COLO668 (cell line): ENCODE measurements around the gene MRGPRD.

Experiments used
- DNase-seq: peaks from one replicate; lab custom pipeline; 2025; ENCODE audit not compliant: unreplicated experiment; lab: John Stamatoyannopoulos, UW

Gene MRGPRD

DNA sequence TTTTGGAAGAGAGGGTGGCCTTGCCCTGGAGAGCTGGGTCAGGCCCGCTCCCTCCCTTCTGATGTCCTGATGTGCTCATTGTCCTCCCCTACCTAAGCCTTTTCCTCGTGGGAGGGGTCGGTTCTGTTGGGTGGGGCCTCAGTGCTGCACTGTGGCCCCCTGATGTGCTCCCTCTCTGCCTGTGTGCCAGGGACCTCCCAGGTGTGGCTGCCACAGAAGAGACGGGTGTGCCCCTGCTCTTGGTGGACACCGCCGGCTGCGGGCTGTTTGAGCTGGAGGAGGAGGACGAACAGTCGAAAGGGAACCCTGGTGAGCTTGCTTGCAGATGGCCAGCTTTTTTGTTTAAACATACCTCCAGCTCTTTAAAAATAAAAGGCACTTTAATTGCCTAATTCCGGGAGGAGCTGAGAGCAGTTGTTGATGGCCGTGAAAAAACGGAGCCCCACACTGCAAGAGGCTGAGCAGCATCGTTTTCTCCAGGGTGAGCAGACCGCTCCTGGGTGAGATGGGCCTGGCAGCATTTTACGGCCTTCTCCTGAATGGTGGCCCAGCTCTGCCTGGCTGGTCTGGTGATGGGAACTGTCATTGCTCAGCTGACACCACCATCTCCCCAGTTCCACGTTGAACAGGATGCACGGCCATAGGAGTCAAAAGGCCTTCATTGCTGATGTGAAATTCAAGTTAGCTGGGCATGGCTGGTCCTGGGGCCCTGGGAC lies 47.0 kb downstream of the MRGPRD start:
- DNase-seq = no peak

DNA sequence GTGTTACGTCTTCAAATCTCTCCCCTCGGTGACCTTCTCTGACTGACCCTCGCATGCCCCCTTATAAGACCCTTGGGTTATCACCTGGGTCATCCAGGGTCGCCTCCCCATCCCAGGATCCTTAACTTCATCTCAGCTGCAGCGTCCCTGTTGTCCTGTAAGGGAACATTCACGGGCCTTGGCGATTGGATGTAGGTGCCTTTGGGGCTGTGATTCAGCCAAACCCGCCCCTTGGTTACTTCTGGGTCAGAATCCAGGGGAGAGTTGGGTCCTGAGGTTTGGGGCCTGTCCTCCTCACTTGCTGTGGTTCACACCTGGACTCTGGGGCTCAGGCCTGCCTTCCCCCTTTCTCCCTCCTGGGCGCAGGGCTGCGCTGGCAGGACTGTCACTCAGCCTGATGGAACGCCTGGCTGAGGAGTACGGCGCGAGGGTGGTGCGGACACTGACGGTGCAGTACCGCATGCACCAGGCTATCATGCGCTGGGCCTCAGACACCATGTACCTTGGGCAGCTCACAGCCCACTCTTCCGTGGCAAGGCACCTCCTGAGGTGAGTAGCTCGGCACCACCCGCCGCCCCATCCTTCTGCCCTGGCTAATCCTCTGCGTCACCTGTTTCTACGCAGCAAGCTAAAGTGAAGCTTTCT lies 47.7 kb downstream of the MRGPRD start:
- no peak for DNase-seq

- DNase-seq = no peak
Measured at GRCh38 chr11:68932358-68932757, 48.4 kb downstream of the MRGPRD start.

DNA sequence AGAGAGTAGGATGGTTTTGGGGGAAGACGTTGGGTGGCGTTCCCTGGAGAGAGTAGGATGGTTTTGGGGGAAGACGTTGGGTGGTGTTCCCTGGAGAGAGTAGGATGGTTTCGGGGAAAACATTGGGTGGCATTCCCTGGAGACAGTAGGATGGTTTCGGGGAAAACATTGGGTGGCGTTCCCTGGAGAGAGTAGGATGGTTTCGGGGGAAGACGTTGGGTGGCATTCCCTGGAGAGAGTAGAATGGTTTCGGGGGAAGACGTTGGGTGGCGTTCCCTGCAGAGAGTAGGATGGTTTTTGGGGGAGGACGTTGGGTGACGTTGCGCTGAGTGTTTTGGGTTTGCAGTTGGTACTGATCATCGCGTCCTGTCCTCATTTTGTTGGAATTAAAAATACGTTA lies 48.9 kb downstream of the MRGPRD start:
- no peak for DNase-seq

- DNase-seq = no peak
Measured at GRCh38 chr11:68930991-68931855, 49.6 kb downstream of the MRGPRD start.
